Neural cell (in vitro differentiated cells): ENCODE data around the gene ASPM.

ENCODE experiments used
- CTCF ChIP-seq: fragments of 450-650 bp; IDR thresholded peaks from 2 replicates; pipeline ENCODE4 v1.5.1; 2014; ENCODE audit warnings: antibody characterized with exemption, mild to moderate bottlenecking, moderate library complexity; ENCODE audit not compliant: poor library complexity, severe bottlenecking
- EP300 ChIP-seq: fragments of 450-650 bp; conservative IDR thresholded peaks from 2 replicates; pipeline ENCODE4 v1.6.1; 2014; ENCODE audit warnings: antibody characterized with exemption, mild to moderate bottlenecking, moderate library complexity; ENCODE audit not compliant: poor library complexity, severe bottlenecking
- REST ChIP-seq: IDR thresholded peaks from 2 replicates; pipeline ENCODE4 v1.6.1; 2012; ENCODE audit warnings: borderline replicate concordance

- TF ChIP-seq EP300 (no peak), REST (no peak), CTCF (no peak)
Measured at GRCh38 chr1:197126691-197127090, 19.8 kb downstream of the ASPM start.
